H1 (cell line): Measurements from ENCODE around the gene ALG9. TPM values are rescaled to one million over a fixed set of nuclear protein-coding genes. Genes with fewer than 3 reads are reported as not detected.

Source experiments
- CTCF ChIA-PET: fragments of 300-600 bp; sonication (Branson Sonifier 250); formaldehyde crosslinking; loops from one replicate; lab custom pipeline; 2021; ENCODE audit not compliant: partially characterized antibody; lab: Charles Lee
- POLR2A ChIA-PET: fragments of 300-600 bp; sonication (Branson Sonifier 250); formaldehyde crosslinking; loops from one replicate; lab custom pipeline; 2021; ENCODE audit warnings: inconsistent platforms; ENCODE audit not compliant: partially characterized antibody; lab: Charles Lee
- DNase-seq, 2 experiments: peaks; one replicate each; pipeline versions ENCODE4 v3.0.0 to v3.0.0-alpha.2; 2010 to 2022; ENCODE audit warnings: low spot score in 2 of 2, low read depth in 1 of 2, mixed read lengths in 1 of 2
- FAIRE-seq: peaks from 2 replicates; lab custom pipeline; 2011; peaks lifted over from hg19 to GRCh38; lab: Jason Lieb, UNC
- H2AFZ ChIP-seq: 2 replicates; pipeline ENCODE4 v1.8.1; 2012; ENCODE audit warnings: low read length, inconsistent platforms
- H2AK5ac ChIP-seq: 2 replicates; pipeline ENCODE4 v1.6.1; 2013; ENCODE audit warnings: low read depth, low read length
- H2BK120ac ChIP-seq: replicated peaks from 2 replicates; pipeline ENCODE3; 2013; ENCODE audit warnings: low read depth, low read length, inconsistent platforms
- H2BK12ac ChIP-seq: 2 replicates; pipeline ENCODE4 v1.6.1; 2013; ENCODE audit warnings: low read depth, low read length
- H2BK15ac ChIP-seq: 2 replicates; pipeline ENCODE4 v1.6.1; 2013; ENCODE audit warnings: low read length
- H2BK20ac ChIP-seq: 2 replicates; pipeline ENCODE4 v1.6.1; 2013; ENCODE audit warnings: low read length
- H2BK5ac ChIP-seq: 2 replicates; pipeline ENCODE4 v1.6.1; 2013; ENCODE audit warnings: low read depth, low read length
- H3K14ac ChIP-seq: 2 replicates; pipeline ENCODE4 v1.6.1; 2013; ENCODE audit warnings: inconsistent platforms; ENCODE audit not compliant: insufficient read length
- H3K18ac ChIP-seq: 2 replicates; pipeline ENCODE4 v1.6.1; 2013; ENCODE audit warnings: low read length; ENCODE audit errors: extremely low read depth
- H3K23ac ChIP-seq: 2 replicates; pipeline ENCODE4 v1.6.1; 2013; ENCODE audit warnings: inconsistent platforms; ENCODE audit not compliant: insufficient read length
- H3K23me2 ChIP-seq: 2 replicates; pipeline ENCODE4 v1.6.1; 2013; ENCODE audit warnings: low read depth, low read length
- H3K27ac ChIP-seq: 2 replicates; pipeline ENCODE4 v1.6.1; 2011; ENCODE audit warnings: low read depth, low read length, inconsistent platforms
- H3K27me3 ChIP-seq, 4 experiments: replicated peaks in 1 of 4; 1 replicate in 1 of 4; 2 replicates in 3 of 4; pipeline versions ENCODE4 v1.6.1 to v1.8.1; 2011 to 2013; ENCODE audit warnings: low read length in 3 of 4, mild to moderate bottlenecking in 3 of 4, inconsistent platforms in 2 of 4, mixed read lengths in 2 of 4, moderate library complexity in 1 of 4; ENCODE audit not compliant: control insufficient read depth in 3 of 4, insufficient read depth in 3 of 4; ENCODE audit errors: extremely low read depth in 1 of 4
- H3K36me3 ChIP-seq, 4 experiments: 2 replicates each; pipeline versions ENCODE4 v1.6.1 to v1.8.1; 2011 to 2013; ENCODE audit warnings: mild to moderate bottlenecking in 4 of 4, low read length in 3 of 4, moderate library complexity in 2 of 4, control low read depth in 1 of 4, inconsistent platforms in 1 of 4; ENCODE audit not compliant: insufficient read depth in 4 of 4, control insufficient read depth in 2 of 4
- H3K4ac ChIP-seq: replicated peaks from 2 replicates; pipeline ENCODE3; 2013; ENCODE audit warnings: low read length, low read depth, mixed read lengths, inconsistent platforms; ENCODE audit not compliant: insufficient read length
- H3K4me1 ChIP-seq, 4 experiments: replicated peaks in 1 of 4; 1 replicate in 1 of 4; 2 replicates in 3 of 4; pipeline versions ENCODE4 v1.6.1 to v1.8.1; 2011 to 2013; ENCODE audit warnings: low read length in 3 of 4, inconsistent platforms in 2 of 4, mixed read lengths in 1 of 4; ENCODE audit not compliant: insufficient read depth in 4 of 4, control insufficient read depth in 3 of 4
- H3K4me2 ChIP-seq, 2 experiments: 2 replicates each; pipeline versions ENCODE4 v1.6.1 to v1.8.1; 2011 to 2013; ENCODE audit warnings: low read depth in 2 of 2, low read length in 2 of 2, control low read depth in 1 of 2, inconsistent platforms in 1 of 2, mild to moderate bottlenecking in 1 of 2; ENCODE audit not compliant: insufficient read depth in 1 of 2
- H3K4me3 ChIP-seq, 4 experiments: fragments of 200-600, 300-600 bp in 1 of 4; sonication (generic), shearing (Covaris generic), sonication (Bioruptor Twin) in 1 of 4; 2 replicates each; pipeline versions ENCODE4 v1.5.1 to v1.8.1; 2011 to 2016; ENCODE audit warnings: low read length in 4 of 4, low read depth in 3 of 4, control low read depth in 2 of 4, inconsistent platforms in 2 of 4, mild to moderate bottlenecking in 2 of 4, mixed read lengths in 1 of 4, moderate library complexity in 1 of 4; ENCODE audit not compliant: insufficient read depth in 2 of 4; ENCODE audit errors: extremely low read depth in 1 of 4
- H3K56ac ChIP-seq: replicated peaks from 2 replicates; pipeline ENCODE3; 2013; ENCODE audit warnings: low read depth, mild to moderate bottlenecking, mixed read lengths, low read length, inconsistent platforms; ENCODE audit not compliant: insufficient read length
- H3K79me1 ChIP-seq: 2 replicates; pipeline ENCODE4 v1.6.1; 2013; ENCODE audit warnings: low read depth, low read length, control low read depth
- H3K79me2 ChIP-seq, 2 experiments: 2 replicates each; pipeline versions ENCODE4 v1.6.1 to v1.8.1; 2012 to 2013; ENCODE audit warnings: low read length in 2 of 2, mild to moderate bottlenecking in 2 of 2, inconsistent platforms in 1 of 2; ENCODE audit not compliant: insufficient read depth in 2 of 2, control insufficient read depth in 1 of 2
- H3K9ac ChIP-seq, 4 experiments: replicated peaks in 1 of 4; 1 replicate in 1 of 4; 2 replicates in 3 of 4; pipeline versions ENCODE4 v1.6.1 to v1.8.1; 2011 to 2013; ENCODE audit warnings: low read depth in 3 of 4, low read length in 3 of 4, control low read depth in 2 of 4, mild to moderate bottlenecking in 2 of 4, moderate library complexity in 2 of 4, inconsistent platforms in 1 of 4; ENCODE audit errors: extremely low read depth in 1 of 4
- H3K9me3 ChIP-seq, 2 experiments: 2 replicates each; pipeline versions ENCODE4 v1.6.1 to v1.8.1; 2012 to 2013; ENCODE audit warnings: mild to moderate bottlenecking in 2 of 2, moderate library complexity in 2 of 2, control low read depth in 1 of 2, inconsistent platforms in 1 of 2, low read depth in 1 of 2, low read length in 1 of 2, mixed read lengths in 1 of 2; ENCODE audit not compliant: insufficient read depth in 2 of 2
- H4K20me1 ChIP-seq, 2 experiments: replicated peaks in 1 of 2; 2 replicates each; pipeline versions ENCODE3 to v1.8.1; 2011 to 2013; ENCODE audit warnings: inconsistent platforms in 2 of 2, low read length in 2 of 2, mild to moderate bottlenecking in 1 of 2; ENCODE audit not compliant: insufficient read depth in 2 of 2, control insufficient read depth in 1 of 2
- H4K5ac ChIP-seq: 2 replicates; pipeline ENCODE4 v1.6.1; 2013; ENCODE audit warnings: low read length, low read depth, mixed read lengths, inconsistent platforms; ENCODE audit not compliant: insufficient read length
- H4K8ac ChIP-seq: 2 replicates; pipeline ENCODE4 v1.8.0; 2013; ENCODE audit warnings: mild to moderate bottlenecking, moderate library complexity, low read length, inconsistent platforms; ENCODE audit not compliant: insufficient read depth; ENCODE audit errors: extremely low read depth
- H4K91ac ChIP-seq: replicated peaks from 2 replicates; pipeline ENCODE3; 2013; ENCODE audit warnings: low read length, mixed read lengths, inconsistent platforms; ENCODE audit not compliant: insufficient read length
- BRCA1 ChIP-seq: IDR thresholded peaks from 2 replicates; pipeline ENCODE4 v1.6.1; 2012; ENCODE audit warnings: low read depth, low read length, improper control_type of control experiment
- FOSL1 ChIP-seq: IDR thresholded peaks from 2 replicates; pipeline ENCODE4 v1.6.1; 2011; ENCODE audit warnings: mild to moderate bottlenecking, low read depth, low read length, moderate library complexity; ENCODE audit not compliant: insufficient read depth
- GABPA ChIP-seq: IDR thresholded peaks from 2 replicates; pipeline ENCODE4 v1.6.1; 2011; ENCODE audit warnings: mild to moderate bottlenecking, low read length, moderate library complexity, borderline replicate concordance; ENCODE audit not compliant: insufficient read depth
- PHF8 ChIP-seq: fragments of 200-600 bp; sonication (generic); conservative IDR thresholded peaks from 2 replicates; pipeline ENCODE4 v1.7.1; 2012; ENCODE audit warnings: low read depth, mild to moderate bottlenecking, inconsistent platforms, low read length, moderate library complexity
- POLR2AphosphoS5 ChIP-seq: IDR thresholded peaks from 2 replicates; pipeline ENCODE4 v1.6.1; 2011; ENCODE audit warnings: low read depth, low read length
- POU5F1 ChIP-seq: IDR thresholded peaks from 2 replicates; pipeline ENCODE4 v1.6.1; 2011; ENCODE audit warnings: low read depth, mild to moderate bottlenecking, low read length, moderate library complexity
- RNF2 ChIP-seq: fragments of 200-900, 300-1000 bp; sonication (generic); IDR thresholded peaks from 2 replicates; pipeline ENCODE4 v1.7.1; 2016; ENCODE audit warnings: borderline replicate concordance, low read depth, mild to moderate bottlenecking, antibody characterized with exemption, low read length; ENCODE audit not compliant: poor library complexity, severe bottlenecking; ENCODE audit errors: missing control alignments
- RXRA ChIP-seq: IDR thresholded peaks from 2 replicates; pipeline ENCODE4 v1.6.1; 2011; ENCODE audit warnings: low read depth, mild to moderate bottlenecking, low read length, moderate library complexity; ENCODE audit not compliant: insufficient read depth
- TBP ChIP-seq: IDR thresholded peaks from 2 replicates; pipeline ENCODE4 v1.6.1; 2011; ENCODE audit warnings: low read depth, low read length, improper control_type of control experiment
- USF2 ChIP-seq: IDR thresholded peaks from 2 replicates; pipeline ENCODE4 v1.6.1; 2011; ENCODE audit warnings: low read length, improper control_type of control experiment
- WGBS, 2 experiments: shearing (Covaris generic) in 1 of 2; methylation state at CpG; one replicate each; pipeline versions ENCODE4 v1.1.6 to v1.1.7; 2013 to 2015; ENCODE audit warnings: low lambda C conversion rate in 2 of 2, mixed read lengths in 2 of 2, inconsistent platforms in 1 of 2, low coverage in 1 of 2, missing lambda C conversion rate in 1 of 2; ENCODE audit not compliant: insufficient replicate concordance in 2 of 2, insufficient coverage in 1 of 2, insufficient read length in 1 of 2; ENCODE audit errors: extremely low coverage in 1 of 2, missing lambda C conversion rate in 1 of 2; 5-methylcytosine and 5-hydroxymethylcytosine counted together
- polyA plus RNA-seq, 7 experiments: library from polyadenylated mRNA; depleted of rRNA in 3 of 7; stranded (reverse) in 5 of 7; unstranded in 2 of 7; fragments of >200 nt in 5 of 7; fragments of 200-250 nt in 2 of 7; gene quantifications; 1 replicate in 5 of 7; 2 replicates in 1 of 7; 4 replicates in 1 of 7; pipeline versions ENCODE4 v1.2.1 to v1.2.3, GENCODE V29; 2011 to 2013; ENCODE audit warnings: missing spikeins in 2 of 7, mixed read lengths in 2 of 7
- total RNA-seq: library from RNA; stranded (reverse); fragmentation: NEBNext Ultra II Directional; extraction: Animal tissue kit (Norgen Biotek cat#: 25700); gene quantifications from 2 replicates; pipeline ENCODE4 v1.2.1, GENCODE V29; 2021

ALG9 gene
- total and polyA plus RNA-seq, 2 of the 8 experiments (the other 6 are each of a cell fraction or from before 2014, with no cell fraction given): 23.5 to 24.5 TPM

DNA sequence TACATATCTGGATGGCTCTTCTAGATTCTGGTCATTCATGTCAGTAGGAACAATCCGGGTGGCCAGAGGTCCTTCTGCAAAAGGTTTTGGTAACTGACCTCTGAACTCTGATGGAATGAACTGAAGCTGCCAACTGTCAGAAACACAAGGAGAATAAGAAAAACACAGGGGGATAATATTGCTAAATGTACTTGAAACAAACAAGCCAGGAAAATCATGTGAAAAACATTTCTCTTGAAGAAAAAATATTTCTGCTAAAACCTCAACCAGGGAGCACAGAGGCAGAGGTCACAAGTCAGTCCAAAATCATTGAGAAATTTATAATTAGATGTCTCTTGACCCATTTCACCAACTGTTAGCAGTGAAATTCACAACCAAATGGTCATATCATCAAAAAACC lies 35.2 kb downstream of the ALG9 start:
- H3K79me1 ChIP-seq: no peaks in the 10 kb centered on the region

More for the DNA sequence above, 35.2 kb downstream of the ALG9 start:
- no peak overlapping the region for H2BK12ac ChIP-seq
- ChIA-PET POLR2A (no interaction called here), CTCF (interaction anchor here (0.6 to 1.3 kb wide), 2 partner anchors 59 to 156 kb away, joined by 3 to 6 read pairs; no protein-coding TSS in a partner anchor)
- no peak overlapping the region for H2BK120ac ChIP-seq
- H3K36me3 ChIP-seq: no peaks in the 10 kb centered on the region; a peak in 2 of 8 replicates
- TF ChIP-seq BRCA1 (no peak), POU5F1 (no peak), TBP (no peak), GABPA (no peak), RXRA (no peak), FOSL1 (no peak), USF2 (no peak), PHF8 (no peak), RNF2 (no peak), POLR2AphosphoS5 (no peak)
- no peak overlapping the region for H3K27ac ChIP-seq
- H3K4me1 ChIP-seq: peaks cover 0 to 7% (median 3%) of the 10 kb centered on the region in 4 experiments; a peak in 2 of 7 replicates
- H2BK20ac ChIP-seq: no peak overlapping the region
- no peak overlapping the region for H4K5ac ChIP-seq
- no peaks in the 10 kb centered on the region for H3K79me2 ChIP-seq
- no peak overlapping the region for H3K23ac ChIP-seq
- H3K4me2 ChIP-seq: no peak overlapping the region
- H4K91ac ChIP-seq: no peak overlapping the region
- H2AFZ ChIP-seq: no peak overlapping the region
- H3K9ac ChIP-seq: no peak overlapping the region
- DNase-seq (no peak), FAIRE-seq (no peak)
- no peak overlapping the region for H3K56ac ChIP-seq
- H3K9me3 ChIP-seq: no peaks in the 10 kb centered on the region
- no peak overlapping the region for H2BK5ac ChIP-seq
- 90% methylated on average over 1 of the region's 1 CpG; no CpG with 5 or more reads in 1 of the 2 experiments for WGBS, 2 experiments
- H3K27me3 ChIP-seq: no peaks in the 10 kb centered on the region
- no peak overlapping the region for H3K4me3 ChIP-seq
- H3K14ac ChIP-seq: no peak overlapping the region
- no peak overlapping the region for H3K4ac ChIP-seq
- H2BK15ac ChIP-seq: no peak overlapping the region
- H3K23me2 ChIP-seq: no peaks in the 10 kb centered on the region
- no peaks in the 10 kb centered on the region for H4K20me1 ChIP-seq
- no peak overlapping the region for H4K8ac ChIP-seq
- H2AK5ac ChIP-seq: no peak overlapping the region
- H3K18ac ChIP-seq: no peak overlapping the region
